Measurements from ENCODE around the gene SHISAL2A.

DNA sequence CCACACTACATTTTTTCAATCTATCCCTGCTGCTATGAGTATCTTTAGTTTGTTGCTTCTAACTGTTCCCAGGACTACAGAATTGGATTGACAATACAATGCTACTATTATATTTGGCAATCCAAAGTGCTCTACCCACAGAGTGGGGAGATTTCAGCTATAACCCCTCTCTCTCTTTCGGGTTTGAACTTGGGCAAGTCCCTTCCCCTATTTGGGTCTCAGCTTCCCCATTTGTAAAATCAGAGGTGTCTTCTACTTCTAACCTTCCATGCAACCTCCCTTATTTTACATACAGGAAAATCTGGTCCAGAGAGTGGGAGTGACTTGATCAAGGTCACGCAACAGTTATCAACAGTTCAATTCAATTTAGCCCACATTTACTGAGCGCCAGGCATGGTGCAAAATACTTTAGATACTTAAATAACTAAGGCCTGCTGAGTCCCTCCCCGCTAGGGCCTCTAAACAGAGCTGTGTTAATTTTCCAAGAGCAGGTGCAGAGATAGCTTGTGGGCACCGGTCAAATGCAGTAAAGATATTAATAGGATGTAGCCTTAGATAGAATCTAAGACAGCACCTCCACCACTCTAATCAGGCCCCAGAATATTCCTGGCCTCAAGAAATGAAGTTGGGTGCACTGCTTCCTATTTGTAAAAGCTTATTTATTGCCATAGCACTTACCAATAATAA, 40.2 kb upstream of the SHISAL2A start:
- no peak for TF ChIP-seq POLR2AphosphoS5 (IDR thresholded peaks at IDR 0.05; ENCODE audit: insufficient read depth, low read depth, low read length)
- TF ChIP-seq CTCF (IDR thresholded peaks at IDR 0.05; ENCODE audit: extremely low read depth in 1 of 2, insufficient read depth in 1 of 2, low read depth in 1 of 2, low read length in 2 of 2), result no peak
- TF ChIP-seq POLR2A (IDR thresholded peaks at IDR 0.05; ENCODE audit: low read depth, low read length), result no peak
- no peak for TF ChIP-seq EZH2 (IDR thresholded peaks at IDR 0.05; ENCODE audit: borderline replicate concordance, low read depth, low read length, severe bottlenecking)
- TF ChIP-seq FOS (IDR thresholded peaks at IDR 0.05; ENCODE audit: borderline replicate concordance, insufficient read depth, low read length), result no peak
- no peak for TF ChIP-seq JUN (IDR thresholded peaks at IDR 0.05; ENCODE audit: borderline replicate concordance, insufficient read depth, insufficient read length, low read depth)

Data from endothelial cell of umbilical vein (primary cell).